ENCODE data around the gene HOXB7. TPM values are rescaled to one million over a fixed set of nuclear protein-coding genes. Genes with fewer than 3 reads are reported as not detected.

The HOXB7 gene
- total RNA-seq, 1 experiment from 2014 or later, result 24.7 TPM

GRCh38 chr17:48623583-48623982 is 12.8 kb upstream of the HOXB7 start:
- no peak for DNase-seq (ENCODE audit: low spot score)

- DNase-seq (ENCODE audit: low spot score), result no peak
These were observed 12.0 kb upstream of the HOXB7 start for GRCh38 chr17:48622857-48623256.

GRCh38 chr17:48621410-48622392 is 10.9 kb upstream of the HOXB7 start:
- no peak for DNase-seq (ENCODE audit: low spot score)

- no peak for DNase-seq (ENCODE audit: low spot score)
These were observed 9.8 kb upstream of the HOXB7 start for GRCh38 chr17:48620461-48621139.

- no peak for DNase-seq (ENCODE audit: low spot score)
These were observed 9.1 kb upstream of the HOXB7 start for GRCh38 chr17:48619826-48620449.

GRCh38 chr17:48618256-48618896 is 7.6 kb upstream of the HOXB7 start:
- peak; percentile 92 for DNase-seq (ENCODE audit: low spot score)

GRCh38 chr17:48617471-48618255 is 6.8 kb upstream of the HOXB7 start:
- peak; percentile 39 for DNase-seq (ENCODE audit: low spot score)

GRCh38 chr17:48616717-48617470 is 6.1 kb upstream of the HOXB7 start:
- DNase-seq (ENCODE audit: low spot score), result peak; percentile 50

GRCh38 chr17:48615963-48616716 is 5.3 kb upstream of the HOXB7 start:
- DNase-seq (ENCODE audit: low spot score), result peak; percentile 52

GRCh38 chr17:48615047-48615962 is 4.5 kb upstream of the HOXB7 start, which contains the start of gene HOXB8:
Gene HOXB8, minus strand, starts transcription at chr17:48615292. Its CDS starts 588 bp downstream, at chr17:48614704.
- DNase-seq (ENCODE audit: low spot score), result peak; percentile 87

GRCh38 chr17:48613862-48614694 is 3.3 kb upstream of the HOXB7 start:
- peak; percentile 17 for DNase-seq (ENCODE audit: low spot score)

- DNase-seq (ENCODE audit: low spot score), result peak; percentile 41
These were observed 2.3 kb upstream of the HOXB7 start for GRCh38 chr17:48612854-48613691.

GRCh38 chr17:48612456-48612853 is 1.6 kb upstream of the HOXB7 start:
- peak; percentile 31 for DNase-seq (ENCODE audit: low spot score)

- peak; percentile 60 for DNase-seq (ENCODE audit: low spot score)
These were observed 1.1 kb upstream of the HOXB7 start for GRCh38 chr17:48611681-48612455.

- DNase-seq (ENCODE audit: low spot score), result peak; percentile 34
These were observed 396 bp upstream of the HOXB7 start for GRCh38 chr17:48611213-48611612.

All from A172 (cell line).